ENCODE data around the gene OPA3. TPM values are rescaled to one million over a fixed set of nuclear protein-coding genes. Genes with fewer than 3 reads are reported as not detected.
"Not testable (repeated sequence)": the region's sequence is repeated elsewhere in the genome, so short reads cannot be mapped to it uniquely, and the experiment has no call there.

OPA3 gene
- total RNA-seq, 1 donor from 2014 or later, result 5.1 TPM

DNA sequence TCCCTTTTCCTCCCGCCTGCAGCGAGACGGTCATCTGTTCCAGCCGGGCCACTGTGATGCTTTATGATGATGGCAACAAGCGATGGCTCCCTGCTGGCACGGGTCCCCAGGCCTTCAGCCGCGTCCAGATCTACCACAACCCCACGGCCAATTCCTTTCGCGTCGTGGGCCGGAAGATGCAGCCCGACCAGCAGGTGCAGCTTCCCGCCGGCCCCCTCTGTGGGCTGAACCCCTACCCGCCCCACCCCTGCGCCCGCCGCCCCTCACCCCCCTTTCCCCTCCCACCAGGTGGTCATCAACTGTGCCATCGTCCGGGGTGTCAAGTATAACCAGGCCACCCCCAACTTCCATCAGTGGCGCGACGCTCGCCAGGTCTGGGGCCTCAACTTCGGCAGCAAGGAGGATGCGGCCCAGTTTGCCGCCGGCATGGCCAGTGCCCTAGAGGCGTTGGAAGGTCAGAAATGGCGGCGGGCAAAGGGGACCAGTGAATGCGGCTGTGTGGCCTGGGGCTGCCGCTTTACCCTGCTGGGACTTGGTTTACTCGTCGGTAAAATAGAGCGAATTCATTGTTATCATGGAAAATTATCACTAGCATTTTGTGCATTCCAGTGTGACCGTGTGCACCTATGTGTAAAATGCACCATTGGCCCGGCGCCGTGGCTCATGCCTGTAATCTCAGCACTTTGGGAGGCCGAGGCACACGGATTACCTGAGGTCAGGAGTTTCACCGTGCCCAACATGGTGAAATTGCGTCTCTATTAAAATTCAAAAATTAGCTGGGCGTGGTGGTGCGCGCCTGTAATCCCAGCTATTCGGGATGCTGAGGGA, 66.7 kb downstream of the OPA3 start:
- no peak for DNase-seq

DNA sequence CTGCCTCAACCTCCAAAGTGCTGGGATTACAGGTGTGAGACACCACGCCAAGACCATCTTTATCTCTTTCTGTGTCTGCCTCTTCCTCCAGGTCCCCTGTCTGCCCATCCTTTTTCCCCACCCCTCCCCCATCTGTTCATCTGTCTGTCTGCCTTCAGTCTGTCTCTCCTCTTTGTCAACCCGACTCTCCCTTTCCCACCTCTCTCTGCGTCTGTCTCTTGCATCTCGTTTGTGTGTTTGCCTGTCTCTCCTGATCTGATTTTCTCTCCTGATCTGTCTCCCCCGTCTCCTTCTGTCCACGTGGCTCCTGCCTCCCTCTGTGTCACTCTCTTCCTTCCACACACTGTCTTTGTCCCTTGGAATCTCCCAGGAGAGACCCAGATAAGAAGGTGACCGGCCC, 67.4 kb downstream of the OPA3 start:
- DNase-seq, result no peak

DNA sequence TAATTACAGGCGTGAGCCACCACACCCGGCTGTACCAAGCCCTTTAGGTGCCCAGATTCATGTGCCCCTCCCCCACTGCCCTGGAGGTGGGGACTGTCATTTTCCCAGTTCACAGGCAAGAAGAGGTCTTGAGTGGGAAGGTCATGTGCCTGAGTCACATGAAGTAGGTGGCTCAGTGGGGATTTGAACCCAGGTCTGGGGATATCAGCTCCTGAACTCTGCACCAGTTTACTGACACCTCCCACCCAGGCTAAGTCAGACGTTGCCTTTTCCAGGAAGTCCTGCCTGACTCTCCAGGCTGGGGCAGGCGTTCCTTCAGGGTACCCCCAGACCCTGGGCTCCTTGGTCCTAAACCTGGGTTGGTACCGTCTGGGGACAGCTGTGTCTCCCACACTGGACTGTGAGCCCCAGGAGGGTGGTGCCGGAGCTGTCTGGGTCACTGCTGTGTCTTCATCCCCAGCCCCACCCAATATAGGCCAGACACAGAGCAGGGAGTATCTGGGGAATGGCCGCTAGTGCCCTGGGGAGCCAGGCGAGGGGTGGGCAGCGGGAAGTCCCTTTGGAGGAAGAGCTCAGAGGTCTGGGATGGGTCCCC, 68.7 kb downstream of the OPA3 start:
- no peak for DNase-seq

DNA sequence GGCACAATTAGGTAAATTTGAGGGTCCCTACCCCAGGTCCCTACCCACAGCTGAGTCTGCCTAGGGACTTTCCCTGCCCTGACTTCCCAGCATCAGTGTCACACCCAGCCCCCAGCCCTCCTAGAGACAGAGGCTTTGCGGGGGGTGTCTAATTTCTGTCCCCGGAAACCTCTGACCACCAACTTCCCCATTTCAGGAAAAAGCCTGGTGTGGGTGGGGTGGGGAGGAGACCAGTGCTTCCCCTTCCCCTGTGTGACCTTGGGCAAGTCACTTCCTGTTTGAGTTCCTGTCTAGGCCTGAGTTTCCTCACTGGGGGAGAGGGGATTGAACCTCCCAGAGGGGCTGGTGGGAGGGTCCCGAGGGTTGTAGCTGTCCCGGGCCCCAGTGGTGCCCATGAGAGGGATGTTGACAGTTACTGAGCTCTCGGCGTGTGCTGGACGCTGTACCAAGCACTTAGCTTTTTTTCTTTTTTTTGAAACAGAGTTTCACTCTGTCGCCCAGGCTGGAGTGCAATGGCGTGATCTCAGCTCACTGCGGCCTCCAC, 69.4 kb downstream of the OPA3 start:
- DNase-seq, result no peak

DNA sequence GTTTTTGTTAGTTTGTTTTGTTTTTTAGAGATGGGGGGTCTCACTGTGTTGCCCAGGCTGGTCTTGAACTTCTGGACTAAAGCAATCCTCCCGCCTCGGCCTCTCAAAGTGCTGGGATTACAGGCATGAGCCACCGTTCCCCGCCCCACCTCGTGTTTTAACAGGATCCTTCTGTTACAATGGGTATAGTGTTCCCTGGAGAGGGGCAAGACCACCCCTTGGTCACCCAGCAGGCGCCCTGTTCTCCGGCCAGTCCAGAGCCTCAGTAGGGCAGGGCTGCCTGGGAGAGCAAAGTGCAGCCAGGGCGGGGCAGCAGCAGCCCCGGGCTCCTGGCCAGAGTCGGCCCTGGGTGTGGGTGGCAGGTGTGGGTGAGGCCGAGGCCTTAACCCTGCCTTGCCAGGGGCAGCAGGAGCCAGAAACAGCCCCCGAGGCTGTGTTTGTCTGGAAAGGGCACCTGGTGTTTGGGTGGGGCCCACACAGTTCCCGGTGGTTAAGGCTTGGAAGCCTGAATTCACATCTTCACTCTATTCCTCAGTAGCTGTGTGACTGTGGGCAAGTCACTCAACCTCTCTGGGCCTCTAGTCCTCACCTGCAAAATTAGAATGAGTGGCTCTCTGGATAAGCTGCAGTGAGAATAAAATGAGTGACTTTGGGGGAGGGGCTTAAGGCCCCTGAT, 70.1 kb downstream of the OPA3 start:
- no peak for DNase-seq

DNA sequence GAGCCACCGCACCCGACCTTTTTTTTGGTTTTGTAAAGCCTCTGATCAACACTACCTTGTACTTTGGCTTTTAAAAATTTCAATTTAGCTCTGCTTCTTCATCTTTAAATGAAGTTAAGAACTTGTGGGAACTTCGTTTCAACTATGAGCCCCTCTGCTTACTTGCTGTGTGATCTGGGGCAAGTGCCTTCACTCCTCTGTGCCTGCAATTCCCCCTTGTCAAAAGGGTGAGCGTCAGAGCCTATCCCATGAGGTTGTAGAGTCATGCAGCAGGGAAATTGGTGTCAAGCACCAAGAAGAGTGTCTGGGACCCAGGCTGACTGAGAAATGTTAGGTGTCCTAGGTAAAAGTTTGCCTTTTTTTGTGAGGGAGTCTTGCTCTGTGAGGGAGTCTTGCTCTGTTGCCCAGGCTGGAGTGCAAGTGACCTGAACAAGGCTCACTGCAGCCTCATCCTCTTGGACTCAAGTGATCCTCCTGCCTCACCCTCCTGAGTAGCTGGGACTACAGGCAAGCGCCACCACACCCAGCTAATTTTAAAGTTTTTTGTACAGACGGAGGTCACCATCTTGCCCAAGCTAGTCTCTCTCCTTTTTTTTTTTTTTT, 71.6 kb downstream of the OPA3 start:
- no peak for DNase-seq

DNA sequence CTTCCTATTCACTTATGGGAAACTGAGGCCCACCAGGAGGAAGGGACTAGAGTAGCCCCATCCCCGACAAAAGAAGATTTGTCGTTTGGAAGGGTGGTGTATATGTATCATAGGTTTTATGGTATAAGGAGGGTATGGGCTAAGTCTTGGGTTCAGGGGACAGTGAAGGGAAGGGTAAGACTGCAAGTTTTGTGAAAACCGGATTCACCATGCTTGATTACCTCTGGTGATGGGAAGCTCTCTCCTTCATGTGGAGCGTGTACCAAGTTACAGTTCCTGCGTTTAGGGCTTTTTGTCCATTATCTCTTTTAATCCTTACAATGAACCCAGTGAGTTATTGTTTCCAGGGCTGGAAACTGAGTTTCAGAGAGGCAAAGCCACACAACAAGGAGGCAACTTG, 73.5 kb downstream of the OPA3 start:
- no peak for DNase-seq

DNA sequence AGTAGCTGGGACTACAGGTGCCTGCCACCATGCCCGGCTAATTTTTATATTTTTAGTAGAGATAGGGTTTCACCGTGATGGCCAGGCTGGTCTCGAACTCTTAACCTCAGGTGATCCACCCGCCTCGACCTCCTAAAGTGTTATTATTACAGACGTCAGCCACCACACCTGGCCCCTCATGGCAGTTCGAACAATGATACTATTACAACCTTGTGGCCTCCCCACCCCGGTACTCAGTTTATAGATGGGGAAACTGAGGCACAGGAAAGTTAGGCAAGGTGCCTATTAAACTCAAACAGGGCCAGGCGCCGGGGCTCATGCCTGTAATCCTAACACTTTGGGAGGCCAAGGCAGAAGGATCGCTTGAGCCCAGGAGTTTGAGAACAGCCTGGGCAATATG, 74.2 kb downstream of the OPA3 start:
- not testable (repeated sequence) for DNase-seq

DNA sequence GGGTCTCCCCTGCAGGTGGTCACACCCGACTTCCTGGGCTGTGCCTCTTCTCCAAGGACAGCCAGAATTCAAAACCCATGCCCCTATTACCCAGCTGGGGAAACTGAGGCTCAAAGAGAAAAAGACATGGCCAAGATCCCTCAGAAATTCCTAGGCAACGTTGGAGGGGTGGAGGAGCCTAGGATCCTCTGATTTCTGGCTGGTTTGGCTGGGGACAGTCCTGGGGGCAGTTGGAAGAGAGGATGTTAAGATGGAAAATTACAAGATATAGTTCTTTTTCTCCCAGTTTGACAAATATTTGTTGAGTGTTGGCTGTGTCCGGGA, 74.9 kb downstream of the OPA3 start:
- DNase-seq, result no peak

DNA sequence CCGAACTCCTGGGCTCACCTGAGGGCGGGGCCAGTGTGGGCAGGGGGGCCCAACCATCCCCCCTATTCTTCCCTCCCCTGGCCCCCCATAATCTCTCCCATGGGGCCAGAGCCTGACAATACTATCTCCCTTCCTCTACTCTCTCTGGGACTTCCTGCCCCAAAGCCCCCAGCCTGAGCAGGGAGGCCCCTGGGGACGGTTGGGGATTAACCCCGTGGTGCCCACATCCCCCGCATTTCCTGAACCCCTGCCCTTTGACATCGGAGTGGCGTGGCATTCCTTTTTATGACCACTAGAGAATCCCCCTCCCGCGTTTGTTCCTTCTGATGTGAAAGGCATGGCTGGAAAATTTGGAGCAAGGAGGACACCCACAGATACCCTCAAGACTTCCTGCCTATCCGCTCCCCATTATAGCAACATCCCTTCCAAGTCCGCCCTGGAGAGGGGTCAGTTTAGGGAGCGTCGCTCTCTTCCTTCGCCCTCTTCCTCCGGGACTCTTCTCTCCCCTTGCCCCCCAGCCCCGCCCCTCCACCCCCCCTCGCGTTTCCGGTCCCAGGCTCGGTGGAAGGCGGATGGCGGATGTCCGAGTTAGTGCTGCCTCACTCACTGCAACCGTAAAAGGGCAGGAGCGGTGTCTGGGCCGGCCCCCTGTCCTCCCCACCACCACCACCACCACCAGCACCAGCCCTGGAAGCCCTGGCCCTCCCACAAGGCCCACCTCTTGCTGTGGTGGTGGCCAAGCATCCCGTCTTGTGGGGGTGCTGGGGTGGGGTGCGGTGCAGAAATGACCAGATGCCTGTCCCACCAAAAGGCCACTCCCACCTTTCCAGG, 75.5 kb downstream of the OPA3 start:
- DNase-seq, result peak; percentile 89

DNA sequence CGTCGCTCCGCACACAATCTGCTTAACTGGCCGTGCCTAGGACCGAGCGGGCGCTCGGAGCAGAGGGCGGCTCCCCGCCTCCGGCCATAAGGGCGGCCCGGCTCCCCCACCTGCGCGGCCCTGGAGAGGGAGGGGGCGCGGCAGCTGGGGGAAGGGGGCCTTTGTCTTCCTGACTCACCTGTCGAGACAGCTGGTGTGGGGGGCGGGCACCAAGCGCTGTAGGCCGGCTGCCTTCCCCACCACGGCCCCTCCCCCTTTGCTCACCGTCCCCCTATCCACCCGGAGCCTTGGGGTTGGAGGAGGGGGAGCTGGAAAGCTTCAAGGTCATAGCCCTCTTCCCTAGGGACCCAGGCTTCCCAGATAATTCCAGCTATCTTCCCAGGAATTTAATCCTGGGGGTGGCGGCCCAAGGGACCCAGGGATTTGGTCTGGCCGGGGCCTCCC, 76.2 kb downstream of the OPA3 start:
- peak; percentile 62 for DNase-seq

DNA sequence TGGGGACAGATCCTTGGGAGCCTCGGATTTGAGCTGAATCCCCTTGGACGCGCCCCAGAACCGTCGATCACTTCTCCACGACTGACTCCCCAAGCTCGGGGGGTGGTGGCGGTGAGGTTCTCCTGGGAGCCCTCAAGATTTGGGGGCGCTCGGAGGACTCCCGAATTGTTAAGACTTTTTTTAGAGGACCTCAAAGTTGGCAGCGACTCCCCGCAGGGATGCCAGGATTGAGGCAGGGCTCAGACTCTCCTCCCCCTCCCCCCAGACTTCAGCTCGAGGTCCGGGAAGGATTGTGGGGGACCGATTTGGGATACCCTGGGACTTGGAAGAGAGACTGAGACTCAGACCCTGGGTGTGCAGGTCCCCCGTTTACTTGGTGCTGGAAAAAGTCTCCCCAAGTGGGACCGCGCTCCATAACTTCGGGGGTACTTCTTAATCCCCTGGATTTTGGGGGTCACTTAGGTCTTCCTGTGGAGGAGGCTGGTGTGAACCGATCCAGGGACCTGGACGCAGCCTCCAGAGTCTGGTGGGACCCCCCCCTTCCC, 76.7 kb downstream of the OPA3 start:
- DNase-seq, result peak; percentile 41

DNA sequence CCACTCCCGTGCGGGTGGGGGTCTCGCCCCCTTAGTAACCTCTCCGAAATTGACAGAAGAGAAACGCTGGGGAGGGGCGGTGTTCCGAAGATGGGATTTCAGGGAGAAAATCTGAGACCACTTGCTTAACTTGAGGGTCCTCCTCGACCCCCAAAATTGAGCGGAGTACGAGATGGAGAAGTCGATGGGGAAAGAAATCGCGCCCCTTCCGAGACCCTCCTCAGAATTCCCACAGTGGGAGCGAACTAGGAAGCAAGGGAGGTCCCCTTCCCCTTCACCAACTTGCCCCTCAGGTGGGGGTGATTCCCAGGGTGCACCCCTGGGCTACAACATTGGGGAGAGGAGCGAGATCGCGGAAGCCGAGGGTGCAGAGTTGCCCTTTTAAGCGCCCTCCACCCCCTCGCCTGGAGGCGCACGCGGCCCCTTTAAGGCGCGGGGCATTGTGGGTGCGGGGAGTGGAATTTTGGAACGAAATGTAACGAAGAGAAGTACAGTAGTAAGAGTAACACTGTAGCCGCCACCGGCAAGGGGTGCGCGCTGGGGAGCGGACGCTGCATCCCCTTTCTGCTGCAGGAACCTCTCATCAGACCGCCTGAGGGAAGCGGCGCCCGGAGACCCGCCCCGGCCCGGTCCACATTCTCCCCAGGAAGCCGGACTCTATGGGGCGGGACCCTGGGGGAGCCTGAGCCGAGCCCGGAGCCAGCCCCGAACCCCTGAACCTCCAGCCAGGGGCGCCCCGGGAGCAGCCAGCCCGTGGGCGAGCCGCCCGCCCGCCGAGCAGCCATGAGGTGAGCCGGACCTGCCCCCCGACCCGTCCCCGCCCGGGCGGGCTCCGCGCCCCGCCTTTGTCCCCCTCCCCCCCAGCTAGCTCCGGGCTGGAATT, 77.4 kb downstream of the OPA3 start, which contains the start of gene VASP:
Gene VASP (plus strand): TSS at position 491 of the 883 bp plus-strand sequence. CDS start 293 bp downstream, at position 784.
- DNase-seq, result peak; percentile 87

DNA sequence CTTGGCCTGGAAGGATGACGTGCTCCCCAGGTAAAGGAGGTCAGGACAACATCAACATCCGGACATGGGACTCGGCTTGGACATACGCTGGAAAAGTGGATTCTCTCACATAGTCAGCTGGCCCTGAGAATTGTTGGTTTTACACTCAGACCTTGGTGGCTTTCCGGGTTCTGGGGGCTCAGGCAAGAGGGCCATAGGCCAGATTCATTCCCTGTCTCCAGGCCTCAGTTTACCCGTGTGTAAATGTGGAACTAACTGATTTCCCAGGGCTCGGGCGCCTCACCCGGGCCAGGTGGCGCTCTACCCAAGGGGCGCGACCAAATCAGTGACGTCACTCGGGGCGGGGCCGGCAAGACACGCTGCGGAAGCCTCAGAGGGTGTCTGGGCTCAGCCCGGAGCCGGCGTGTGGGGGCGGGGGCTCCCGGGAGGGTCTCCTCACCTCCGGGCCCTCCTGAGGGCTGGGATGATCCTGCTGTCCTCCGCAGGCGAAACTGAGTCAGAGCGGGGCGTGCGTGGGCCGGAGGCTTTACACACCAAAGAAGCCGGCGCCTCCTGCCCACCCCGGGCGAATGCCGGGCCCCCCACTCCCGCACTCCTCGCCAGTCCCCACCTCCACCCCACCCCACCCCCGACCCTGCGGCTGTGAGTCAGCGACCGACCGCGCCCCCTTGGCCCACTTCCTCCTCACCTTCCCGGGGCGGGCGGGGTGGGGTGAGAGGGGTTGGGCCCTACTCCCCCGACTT, 78.2 kb downstream of the OPA3 start:
- peak; percentile 95 for DNase-seq

DNA sequence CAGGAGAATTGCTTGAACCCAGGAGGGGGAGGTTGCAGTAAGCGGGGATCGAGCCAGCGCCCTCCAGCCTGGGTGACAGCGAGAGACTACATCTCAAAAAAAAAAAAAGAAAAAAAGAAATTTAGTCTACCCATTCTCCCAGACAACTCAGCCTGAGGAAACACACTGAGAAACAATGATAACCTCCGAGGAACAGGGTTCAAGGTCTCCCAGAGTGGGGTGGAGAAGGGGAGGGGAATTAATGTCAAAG, 78.7 kb downstream of the OPA3 start:
- DNase-seq, result no peak

DNA sequence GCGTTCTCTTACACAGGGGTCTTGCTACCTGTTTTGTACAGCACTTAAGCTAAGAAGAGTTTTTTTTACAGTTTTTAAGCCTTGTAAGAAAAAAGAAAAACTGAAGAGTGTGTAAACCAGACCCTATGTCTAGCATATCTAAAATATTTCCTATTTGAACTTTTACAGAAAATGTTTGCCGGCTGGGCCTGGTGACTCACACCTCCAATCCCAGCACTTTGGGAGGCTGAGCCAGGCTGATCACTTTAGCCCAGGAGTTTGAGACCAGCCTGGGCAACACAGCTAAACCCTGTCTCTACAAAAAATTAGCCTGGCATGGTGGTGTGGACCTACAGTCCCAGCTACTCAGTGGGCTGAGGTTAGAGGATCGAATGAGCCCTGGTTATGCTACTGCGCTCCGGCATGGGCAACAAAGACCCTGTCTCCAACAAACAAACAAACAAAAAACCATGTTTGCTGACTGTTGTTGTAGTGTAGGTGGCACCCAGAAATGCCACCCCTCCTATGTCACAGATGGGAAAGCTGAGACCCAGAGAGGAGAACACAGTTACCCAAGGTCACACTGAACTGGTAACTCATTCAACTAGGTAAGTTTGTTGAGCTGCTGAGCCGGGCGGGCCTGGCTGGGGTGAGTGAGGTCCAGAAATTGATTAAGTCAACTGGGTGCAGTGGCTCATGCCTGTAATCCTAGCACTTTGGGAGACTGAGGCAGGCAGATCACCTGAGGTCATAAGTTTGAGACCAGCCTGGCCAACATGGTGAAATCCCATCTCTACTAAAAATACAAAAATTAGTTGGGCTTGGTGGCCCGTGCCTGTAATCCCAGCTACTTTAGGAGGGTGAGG, 79.2 kb downstream of the OPA3 start:
- DNase-seq, result no peak

DNA sequence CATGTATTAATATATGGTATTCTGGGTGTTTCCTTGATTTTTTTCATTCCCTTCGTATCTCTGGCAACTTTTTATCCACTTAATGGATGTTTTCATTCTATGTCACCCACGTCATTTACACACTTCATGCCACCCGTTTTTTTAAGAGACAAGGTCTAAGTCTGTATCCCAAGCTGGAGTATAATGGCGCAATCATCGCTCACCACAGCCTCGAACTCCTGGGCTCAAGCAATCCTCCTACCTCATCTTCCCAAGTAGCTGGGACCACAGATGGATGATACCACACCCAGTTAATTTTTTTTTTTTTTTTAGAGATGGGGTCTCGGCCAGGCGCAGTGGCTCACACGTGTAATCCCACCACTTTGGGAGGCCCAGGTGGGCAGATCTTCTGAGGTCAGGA, 80.7 kb downstream of the OPA3 start:
- no peak for DNase-seq

DNA sequence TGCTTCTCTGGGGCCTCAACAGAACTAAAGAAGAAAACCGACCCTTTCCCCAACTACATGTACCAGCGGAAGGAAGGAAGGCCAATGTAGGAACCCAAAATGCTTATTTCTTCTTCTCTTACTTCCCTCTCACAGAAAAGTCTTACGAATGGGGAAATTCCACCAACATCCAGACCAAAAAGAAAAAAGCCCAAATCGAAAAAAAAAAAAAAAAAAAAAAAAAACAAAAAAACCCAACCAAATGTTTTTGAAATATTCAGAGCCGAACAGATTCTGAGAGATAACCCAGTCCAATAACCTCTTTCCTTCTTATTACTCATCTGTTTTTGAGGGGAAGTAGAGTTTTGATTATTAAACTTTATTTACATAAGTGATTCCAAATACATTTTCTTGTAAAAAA, 82.5 kb downstream of the OPA3 start:
- DNase-seq, result no peak

DNA sequence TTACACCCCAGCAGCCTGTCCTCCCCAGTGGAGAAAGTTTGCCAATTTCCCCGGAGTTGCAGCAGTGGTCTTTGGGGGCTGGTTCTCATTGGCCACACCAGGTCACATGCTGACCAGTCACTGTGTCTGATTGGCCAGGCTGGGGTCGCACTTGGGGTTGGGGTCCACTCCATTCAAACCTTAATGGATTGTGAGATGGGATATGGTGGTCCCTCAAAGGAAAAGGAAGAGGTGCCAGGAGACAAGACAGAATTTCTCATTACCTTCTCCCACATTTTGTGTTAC, 82.9 kb downstream of the OPA3 start:
- no peak for DNase-seq
